Activated naive CD4-positive, alpha-beta T cell treated with anti-CD3 and anti-CD28 coated beads, Interleukin-2, amount 10 ng/mL, durations not matched to agents 7 days and 5 days (primary cell): ENCODE measurements around the gene HOXD1.
A peak's percentile ranks its signal among the peaks of the same experiment; 100 is the strongest.

Experiments used
- CTCF ChIA-PET: fragments of 350-600 bp; sonication (Branson Sonifier 250); formaldehyde crosslinking; loops from one replicate; lab custom pipeline; 2021; ENCODE audit warnings: antibody characterized with exemption; lab: Charles Lee
- DNase-seq: peaks from one replicate; pipeline ENCODE4 v3.0.0-alpha.2; 2020
- H3K27ac Mint-ChIP-seq: one replicate; pipeline ENCODE4 v1.8.0; 2021; ENCODE audit warnings: mild to moderate bottlenecking, moderate library complexity, mixed read lengths
- H3K27me3 Mint-ChIP-seq: one replicate; pipeline ENCODE4 v1.8.0; 2021; ENCODE audit warnings: mild to moderate bottlenecking, mixed read lengths
- H3K36me3 Mint-ChIP-seq: one replicate; pipeline ENCODE4 v1.8.0; 2021; ENCODE audit warnings: mixed read lengths
- H3K4me1 Mint-ChIP-seq: one replicate; pipeline ENCODE4 v1.8.0; 2021; ENCODE audit warnings: mixed read lengths
- H3K4me3 Mint-ChIP-seq: one replicate; pipeline ENCODE4 v1.8.0; 2021; ENCODE audit warnings: mild to moderate bottlenecking, moderate library complexity, mixed read lengths
- H3K9me3 Mint-ChIP-seq: one replicate; pipeline ENCODE4 v1.8.0; 2021; ENCODE audit warnings: mixed read lengths

The HOXD1 gene

DNA sequence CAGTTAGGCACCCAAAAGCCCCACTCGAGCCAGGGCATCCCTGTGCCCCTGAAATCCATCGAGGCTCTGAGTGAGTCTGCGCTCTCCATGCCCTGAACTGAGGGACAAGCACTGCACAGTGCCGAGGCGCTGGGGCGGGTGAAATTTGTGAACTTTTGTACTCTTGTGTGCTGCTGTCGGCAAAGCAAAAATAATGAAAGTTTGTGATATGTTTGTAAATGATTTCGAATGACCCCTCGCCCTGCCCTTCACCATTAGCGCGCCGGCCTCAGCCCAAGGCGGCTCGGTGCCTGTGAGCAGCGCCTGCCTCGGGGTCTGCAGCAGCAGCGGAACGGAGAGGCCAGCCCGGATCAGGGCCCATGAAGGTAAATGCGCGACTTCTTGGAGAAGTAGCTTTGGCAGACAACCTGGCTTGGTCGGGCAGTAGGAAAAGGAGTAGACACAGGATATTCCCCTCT lies 39.0 kb upstream of the HOXD1 start:
- DNase-seq, result no peak
- Mint-ChIP-seq H3K36me3 (no peaks in the 10 kb centered on the region), H3K9me3 (no peaks in the 10 kb centered on the region), H3K4me3 (no peak overlapping the region), H3K27ac (no peak overlapping the region), H3K4me1 (no peaks in the 10 kb centered on the region), H3K27me3 (peaks cover 100% of the 10 kb centered on the region)
- CTCF ChIA-PET, result no interaction called here

DNA sequence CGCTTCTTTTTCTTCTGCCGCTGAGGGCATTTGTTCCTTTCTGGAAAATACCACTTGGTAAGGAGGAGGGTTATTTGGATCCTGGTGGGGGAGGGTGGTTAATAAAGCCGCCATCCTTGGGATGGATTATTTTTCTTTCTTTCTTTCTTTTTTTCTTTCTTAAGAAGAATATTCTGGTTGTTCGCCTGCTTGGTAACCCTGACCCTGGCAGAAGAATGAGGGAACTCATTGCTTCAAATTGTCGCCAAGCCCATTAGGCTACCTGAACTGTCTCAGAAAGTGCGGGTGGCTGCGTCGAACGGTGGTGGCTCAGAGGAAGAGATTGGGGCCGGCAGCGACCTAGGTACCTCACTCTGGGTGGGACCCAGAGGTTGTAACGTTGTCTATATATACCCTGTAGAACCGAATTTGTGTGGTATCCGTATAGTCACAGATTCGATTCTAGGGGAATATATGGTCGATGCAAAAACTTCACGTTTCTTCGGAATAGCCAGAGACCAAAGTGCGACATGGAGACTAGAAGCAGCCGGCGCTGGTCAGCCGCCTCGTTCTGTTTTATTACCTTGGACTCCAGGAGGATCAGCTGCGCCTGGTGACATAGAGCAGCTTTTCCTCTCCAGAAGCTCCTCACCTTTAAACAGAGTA lies 38.4 kb upstream of the HOXD1 start:
- Mint-ChIP-seq H3K27me3 (peaks cover 100% of the 10 kb centered on the region), H3K4me1 (no peaks in the 10 kb centered on the region), H3K27ac (no peak overlapping the region), H3K36me3 (no peaks in the 10 kb centered on the region), H3K9me3 (no peaks in the 10 kb centered on the region), H3K4me3 (no peak overlapping the region)
- CTCF ChIA-PET, result interaction anchor here (1.2 to 1.9 kb wide), 3 partner anchors 9 to 305 kb away, joined by 4 to 8 read pairs (median 6); no protein-coding TSS in a partner anchor
- no peak for DNase-seq

DNA sequence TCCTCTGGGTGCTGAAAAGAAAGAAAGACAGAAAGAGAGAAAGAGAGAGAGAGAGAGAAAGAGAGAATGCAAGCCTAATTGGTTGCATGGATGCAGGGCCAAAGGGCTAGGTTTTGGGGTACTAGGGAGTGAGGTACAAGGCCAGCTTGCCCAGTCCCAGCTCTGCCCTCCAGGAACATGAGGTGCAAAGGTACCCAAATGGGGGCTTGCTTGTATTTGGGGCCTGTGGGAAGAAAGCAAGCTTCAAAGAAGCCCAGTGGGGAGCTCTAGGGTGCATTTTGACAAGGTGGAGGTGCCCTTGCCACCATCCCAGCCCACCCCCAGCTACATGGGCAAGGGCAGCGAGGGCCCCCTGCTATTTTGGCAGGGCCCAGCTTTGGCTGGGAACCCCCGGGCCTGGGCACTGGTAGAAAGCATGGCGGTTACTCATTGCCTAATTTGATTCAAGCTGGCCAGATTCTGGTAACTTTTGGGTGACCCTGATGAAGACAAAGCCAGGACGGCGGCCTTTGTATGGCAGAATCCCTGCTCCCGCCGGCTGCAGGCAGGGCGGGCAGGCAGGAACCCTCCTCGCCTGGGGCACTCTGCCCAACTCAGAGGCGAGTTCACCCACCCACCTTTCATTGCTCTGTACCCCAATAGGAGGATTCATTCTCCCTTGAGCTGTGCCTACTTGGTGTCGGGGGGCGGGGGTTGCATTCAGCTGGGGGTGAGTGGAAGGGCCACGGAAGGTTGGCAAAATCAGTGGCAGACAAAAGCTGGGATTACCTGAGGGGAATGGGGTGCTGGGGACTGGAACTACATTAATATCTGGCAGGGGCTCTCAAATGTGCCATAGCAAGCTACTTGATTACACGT lies 37.7 kb upstream of the HOXD1 start:
- H3K27ac Mint-ChIP-seq, result no peak overlapping the region

DNA sequence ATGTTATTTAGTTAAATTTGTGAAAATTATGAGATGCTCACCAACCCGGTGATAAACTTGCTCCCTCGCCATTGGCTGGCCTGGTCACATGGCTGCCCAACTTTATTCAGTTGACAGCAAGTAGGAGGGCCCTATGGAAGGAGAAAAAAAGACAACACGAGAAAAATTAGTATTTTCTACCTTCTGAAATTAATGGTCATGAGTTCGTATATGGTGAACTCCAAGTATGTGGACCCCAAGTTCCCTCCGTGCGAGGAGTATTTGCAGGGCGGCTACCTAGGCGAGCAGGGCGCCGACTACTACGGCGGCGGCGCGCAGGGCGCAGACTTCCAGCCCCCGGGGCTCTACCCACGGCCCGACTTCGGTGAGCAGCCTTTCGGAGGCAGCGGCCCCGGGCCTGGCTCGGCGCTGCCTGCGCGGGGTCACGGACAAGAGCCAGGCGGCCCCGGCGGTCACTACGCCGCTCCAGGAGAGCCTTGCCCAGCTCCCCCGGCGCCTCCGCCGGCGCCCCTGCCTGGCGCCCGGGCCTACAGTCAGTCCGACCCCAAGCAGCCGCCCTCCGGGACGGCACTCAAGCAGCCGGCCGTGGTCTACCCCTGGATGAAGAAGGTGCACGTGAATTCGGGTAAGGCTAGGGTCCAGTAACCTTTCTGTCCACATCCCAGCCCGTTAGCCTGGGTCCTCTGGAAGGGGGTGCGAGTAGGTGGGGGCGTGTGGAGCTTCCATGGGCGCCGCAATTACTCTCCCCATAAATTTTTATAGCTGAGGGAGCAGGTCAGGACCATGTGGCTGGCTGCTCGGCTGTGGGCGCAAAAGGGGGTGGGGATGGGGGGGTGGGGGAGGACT lies 36.8 kb upstream of the HOXD1 start, which contains the start of gene HOXD4:
Gene HOXD4 (plus strand): TSS at position 109 of the 846 bp plus-strand sequence. CDS start 84 bp downstream, at position 193.
- Mint-ChIP-seq H3K36me3 (no peaks in the 10 kb centered on the region), H3K27ac (no peak within 1 kb of the TSS), H3K4me3 (no peak within 1 kb of the TSS), H3K27me3 (peaks cover 100% of the 10 kb centered on the region), H3K9me3 (no peaks in the 10 kb centered on the region), H3K4me1 (no peaks in the 10 kb centered on the region)
- DNase-seq, result no peak
- CTCF ChIA-PET, result interaction anchor here (1.5 to 1.9 kb wide), 2 partner anchors 24 to 304 kb away, joined by 6 to 8 read pairs; no protein-coding TSS in a partner anchor

More for the DNA sequence above, 37.7 kb upstream of the HOXD1 start:
- CTCF ChIA-PET, result interaction anchor here (1.2 to 1.9 kb wide), 3 partner anchors 10 to 305 kb away, joined by 4 to 8 read pairs (median 6); no protein-coding TSS in a partner anchor
- no peaks in the 10 kb centered on the region for H3K9me3 Mint-ChIP-seq
- no peaks in the 10 kb centered on the region for H3K4me1 Mint-ChIP-seq
- no peaks in the 10 kb centered on the region for H3K36me3 Mint-ChIP-seq
- no peak overlapping the region for H3K4me3 Mint-ChIP-seq
- peaks cover 100% of the 10 kb centered on the region for H3K27me3 Mint-ChIP-seq
- DNase-seq, result no peak

DNA sequence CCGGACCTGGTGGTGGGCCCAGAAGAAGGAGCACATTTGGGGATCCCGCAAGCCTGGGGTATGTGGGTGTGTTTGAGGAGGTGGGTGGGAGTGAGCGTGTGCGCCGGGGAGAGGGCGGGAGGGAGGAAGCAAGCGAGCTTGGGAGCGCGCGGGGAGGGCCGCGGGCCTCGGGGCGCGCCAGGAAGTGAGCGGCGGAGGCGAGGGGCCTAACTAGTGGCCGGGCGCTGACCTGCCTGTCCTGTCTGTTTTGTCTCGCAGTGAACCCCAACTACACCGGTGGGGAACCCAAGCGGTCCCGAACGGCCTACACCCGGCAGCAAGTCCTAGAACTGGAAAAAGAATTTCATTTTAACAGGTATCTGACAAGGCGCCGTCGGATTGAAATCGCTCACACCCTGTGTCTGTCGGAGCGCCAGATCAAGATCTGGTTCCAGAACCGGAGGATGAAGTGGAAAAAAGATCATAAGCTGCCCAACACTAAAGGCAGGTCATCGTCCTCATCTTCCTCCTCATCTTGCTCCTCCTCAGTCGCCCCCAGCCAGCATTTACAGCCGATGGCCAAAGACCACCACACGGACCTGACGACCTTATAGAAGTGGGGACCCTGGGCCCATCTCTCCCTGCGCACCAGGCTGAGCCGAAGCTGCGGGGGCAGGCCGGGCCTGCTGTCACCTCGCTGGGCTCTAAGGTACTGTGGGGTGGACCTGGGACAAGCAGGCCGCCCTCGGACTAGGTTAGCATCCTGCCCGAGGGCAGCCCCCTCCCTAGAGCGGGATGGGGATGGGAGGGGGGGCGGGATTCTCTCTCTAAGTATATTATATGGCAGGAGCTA lies 35.9 kb upstream of the HOXD1 start:
- DNase-seq, result no peak
- Mint-ChIP-seq H3K27me3 (peaks cover 98% of the 10 kb centered on the region), H3K4me3 (no peak overlapping the region), H3K27ac (no peak overlapping the region), H3K9me3 (no peaks in the 10 kb centered on the region), H3K4me1 (no peaks in the 10 kb centered on the region), H3K36me3 (no peaks in the 10 kb centered on the region)
- CTCF ChIA-PET, result interaction anchor here (0.9 kb wide), 1 partner anchor 12 kb away, joined by 4 read pairs; no protein-coding TSS in a partner anchor

DNA sequence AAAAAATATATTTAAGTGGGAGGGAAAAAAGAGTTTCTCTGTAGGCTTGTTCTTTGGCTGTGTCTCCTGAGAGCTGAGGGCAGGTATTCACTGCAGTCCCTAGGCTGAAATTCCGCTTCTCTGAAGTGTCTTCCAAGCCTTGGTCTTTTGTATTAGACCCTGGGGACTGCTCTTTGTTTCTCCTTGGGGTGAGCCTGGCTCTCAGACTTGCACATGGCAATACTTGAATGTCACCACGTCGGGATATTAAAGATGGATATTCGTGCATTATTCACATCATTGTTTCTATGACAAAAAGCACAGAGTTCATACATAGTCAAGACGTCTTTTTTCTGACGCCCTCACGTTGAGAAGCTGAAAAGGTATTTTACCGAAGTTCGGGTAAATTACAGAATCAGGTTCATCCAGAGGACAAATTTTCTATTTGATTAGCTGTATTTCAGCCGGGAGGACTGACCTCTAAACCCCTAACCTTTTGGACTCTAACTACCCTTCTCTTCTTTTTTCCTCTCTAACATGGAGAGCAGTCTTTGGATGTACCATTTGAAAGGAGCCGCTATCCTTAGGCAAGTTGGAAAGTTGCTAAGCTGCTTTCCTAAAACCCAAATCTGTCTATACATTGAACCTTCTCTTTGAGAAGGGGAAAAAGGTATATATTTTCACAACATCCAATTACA lies 33.8 kb upstream of the HOXD1 start:
- Mint-ChIP-seq H3K36me3 (peaks cover 3% of the 10 kb centered on the region), H3K4me1 (peaks cover 3% of the 10 kb centered on the region), H3K27ac (no peak overlapping the region), H3K27me3 (peaks cover 98% of the 10 kb centered on the region), H3K4me3 (no peak overlapping the region), H3K9me3 (no peaks in the 10 kb centered on the region)
- DNase-seq, result no peak
- CTCF ChIA-PET, result interaction anchor here (1.2 to 1.7 kb wide), 3 partner anchors 11 to 28 kb away, joined by 3 read pairs; no protein-coding TSS in a partner anchor

DNA sequence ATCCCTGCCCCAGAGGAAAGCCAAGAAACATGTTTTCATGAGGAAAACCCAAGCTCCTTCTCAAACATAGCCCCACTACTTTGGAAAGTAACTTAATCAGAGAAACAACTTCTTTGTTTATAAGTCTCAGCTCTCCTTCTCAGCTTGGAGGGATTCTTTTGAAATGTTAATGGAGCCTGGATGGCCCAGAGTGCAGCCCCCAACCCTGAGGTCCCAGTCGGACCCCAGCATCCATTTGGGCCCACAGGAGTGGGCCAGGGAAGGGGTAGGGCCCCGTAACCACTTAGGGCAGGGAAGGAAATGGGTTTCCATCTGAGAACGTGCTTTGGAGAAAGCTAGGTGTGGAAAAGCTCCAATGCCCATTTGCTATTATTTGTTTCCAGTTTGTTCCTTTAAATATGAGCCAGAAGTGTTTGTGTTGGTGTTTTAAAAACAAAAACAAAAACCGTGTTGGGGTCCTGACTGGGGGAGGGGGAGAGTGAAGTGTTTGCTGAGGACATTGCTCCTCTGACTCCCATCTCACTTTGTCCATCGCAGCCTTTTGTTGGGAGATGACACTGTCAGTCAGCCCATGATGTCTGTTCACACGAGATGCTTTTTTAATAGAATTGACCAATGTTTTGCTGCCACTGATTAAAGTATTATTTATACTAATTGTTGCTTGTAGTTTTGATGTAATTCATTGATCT lies 33.0 kb upstream of the HOXD1 start:
- Mint-ChIP-seq H3K36me3 (peaks cover 3% of the 10 kb centered on the region), H3K27ac (no peak overlapping the region), H3K4me1 (peaks cover 4% of the 10 kb centered on the region), H3K9me3 (no peaks in the 10 kb centered on the region), H3K27me3 (peaks cover 98% of the 10 kb centered on the region), H3K4me3 (no peak overlapping the region)
- DNase-seq, result no peak
- CTCF ChIA-PET, result interaction anchor here (1.2 to 1.7 kb wide), 3 partner anchors 12 to 29 kb away, joined by 3 read pairs; no protein-coding TSS in a partner anchor

DNA sequence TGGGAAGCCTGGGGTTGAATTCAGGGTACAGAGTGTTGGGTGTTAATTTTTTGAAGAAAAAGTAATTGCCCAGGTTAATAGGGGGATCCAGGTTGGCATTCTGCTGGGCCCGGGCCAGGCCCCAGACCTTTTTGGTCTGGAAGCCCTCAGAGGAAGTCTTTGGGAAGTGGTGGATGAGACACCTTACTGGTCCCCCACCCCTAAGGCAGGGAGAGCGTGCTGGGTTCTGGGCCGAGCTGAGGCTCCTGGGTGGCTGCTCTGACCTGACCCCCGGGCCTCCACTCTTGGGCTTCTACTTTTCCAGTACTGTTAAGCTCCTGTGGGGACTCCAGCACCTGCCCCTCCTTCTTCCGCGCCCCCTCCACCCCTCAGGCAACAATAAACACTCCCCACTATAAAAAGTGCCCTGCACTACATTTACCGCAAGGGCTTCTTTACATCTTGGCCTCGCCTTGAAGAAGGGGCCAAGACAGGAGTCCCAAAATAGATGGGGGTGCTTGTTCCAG lies 32.1 kb upstream of the HOXD1 start:
- Mint-ChIP-seq H3K4me3 (no peak overlapping the region), H3K27ac (no peak overlapping the region), H3K36me3 (peaks cover 3% of the 10 kb centered on the region), H3K4me1 (peaks cover 5% of the 10 kb centered on the region), H3K27me3 (peaks cover 98% of the 10 kb centered on the region), H3K9me3 (no peaks in the 10 kb centered on the region)
- CTCF ChIA-PET, result no interaction called here
- no peak for DNase-seq

DNA sequence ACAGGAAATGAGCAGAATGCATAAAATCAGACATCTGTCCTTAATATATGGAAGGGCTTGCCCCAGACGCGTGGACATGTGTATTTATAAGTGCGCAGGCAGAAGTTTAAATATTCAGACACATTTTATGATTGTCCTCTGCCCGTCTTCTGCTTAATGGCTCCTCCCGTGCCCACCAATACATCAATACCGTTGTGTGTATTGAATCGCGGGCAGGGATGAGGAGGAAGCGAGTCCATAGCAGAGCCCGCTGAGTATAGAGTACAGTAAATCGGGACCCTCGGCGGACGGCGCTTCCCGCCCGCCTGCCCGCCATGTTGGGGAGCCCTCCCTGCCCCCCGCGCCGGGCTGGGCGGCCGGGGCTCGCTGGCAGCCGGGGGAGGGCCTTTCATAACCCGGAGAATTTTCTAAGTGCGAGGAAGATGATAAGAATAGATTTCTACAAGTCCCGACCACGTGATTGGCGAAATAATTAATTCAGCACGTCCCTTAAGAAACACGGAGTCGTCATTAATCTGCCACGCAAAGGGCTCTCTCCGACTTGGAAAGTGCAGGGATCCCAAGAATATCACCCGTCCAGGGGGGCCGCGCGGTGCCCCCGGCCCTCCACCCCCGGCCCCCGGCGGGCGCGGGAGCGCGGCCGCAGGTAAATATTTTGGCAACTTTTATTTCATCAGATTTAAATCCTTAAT lies 31.5 kb upstream of the HOXD1 start, which contains the start of gene HOXD3:
Gene HOXD3 (plus strand): TSS at position 501 of the 692 bp plus-strand sequence. CDS start 11,808 bp downstream, outside the sequence.
- H3K4me3 Mint-ChIP-seq, result peak within 1 kb of the TSS; percentile 44
- DNase-seq, result no peak
- H3K27ac Mint-ChIP-seq, result peak within 1 kb of the TSS; percentile 70
- H3K27me3 Mint-ChIP-seq, result peaks cover 98% of the 10 kb centered on the region
- H3K9me3 Mint-ChIP-seq, result no peaks in the 10 kb centered on the region
- CTCF ChIA-PET, result no interaction called here
- peaks cover 3% of the 10 kb centered on the region for H3K36me3 Mint-ChIP-seq
- H3K4me1 Mint-ChIP-seq, result peaks cover 5% of the 10 kb centered on the region

DNA sequence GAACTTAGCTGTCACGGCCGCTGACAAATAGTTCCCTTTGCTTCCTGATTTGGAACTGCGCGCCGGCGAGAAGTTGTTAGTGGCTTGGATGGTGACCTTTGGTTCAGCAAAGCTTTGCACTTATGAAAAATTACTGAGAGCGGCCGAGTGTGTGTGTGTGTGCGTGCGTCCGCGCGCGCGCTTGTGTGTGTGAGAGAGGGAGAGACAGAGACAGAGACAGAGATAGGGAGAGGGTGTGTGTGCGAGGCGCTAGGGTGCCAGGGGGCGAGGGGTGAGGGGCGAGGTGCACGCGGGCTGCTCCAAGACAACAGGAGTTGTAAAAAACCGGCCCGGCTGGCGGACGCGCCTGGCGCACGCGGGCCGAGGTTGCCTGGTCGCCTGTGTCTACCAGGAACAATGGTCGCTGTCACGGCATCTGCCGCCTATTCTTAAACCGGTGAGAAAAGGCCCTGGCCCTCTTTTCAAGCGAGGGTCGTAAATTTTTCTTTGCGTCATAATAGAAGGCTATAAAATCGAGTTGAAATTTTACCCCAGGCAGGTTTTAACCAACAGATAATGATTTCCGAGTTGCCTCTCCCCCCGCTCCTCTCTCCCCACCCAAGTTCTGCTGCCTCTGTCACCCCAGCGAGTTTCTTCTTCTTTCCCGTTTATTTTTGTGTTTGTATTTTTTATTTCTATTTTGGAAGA lies 30.8 kb upstream of the HOXD1 start:
- H3K4me3 Mint-ChIP-seq, result peak overlapping the region; percentile 44
- no peak for DNase-seq
- H3K27ac Mint-ChIP-seq, result peak overlapping the region; percentile 70
- H3K9me3 Mint-ChIP-seq, result no peaks in the 10 kb centered on the region
- CTCF ChIA-PET, result interaction anchor here (0.6 kb wide), 1 partner anchor 73 kb away, joined by 3 read pairs; no protein-coding TSS in a partner anchor
- peaks cover 98% of the 10 kb centered on the region for H3K27me3 Mint-ChIP-seq
- peaks cover 5% of the 10 kb centered on the region for H3K4me1 Mint-ChIP-seq
- H3K36me3 Mint-ChIP-seq, result peaks cover 3% of the 10 kb centered on the region

DNA sequence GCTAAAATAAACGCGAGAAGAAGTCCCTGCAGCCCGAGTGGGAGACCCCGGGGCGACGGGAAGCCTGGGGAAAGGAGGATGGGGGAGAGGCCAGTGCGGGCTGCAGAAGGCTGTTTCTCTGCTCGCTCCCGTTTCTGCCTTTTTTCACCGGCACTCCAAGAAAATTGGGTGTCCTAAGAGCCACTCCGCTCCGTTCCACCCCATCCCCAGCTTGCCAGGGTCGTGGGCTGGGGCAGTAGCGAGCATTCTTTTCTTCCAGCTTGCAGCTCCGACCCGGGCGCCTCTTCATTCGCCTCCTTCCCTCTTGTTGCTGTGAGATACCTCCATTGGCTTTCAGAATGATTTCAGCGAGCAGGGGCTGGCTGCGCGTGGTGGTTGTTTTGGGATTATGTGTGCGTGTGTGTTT lies 30.3 kb upstream of the HOXD1 start:
- peak overlapping the region; percentile 67 for H3K27ac Mint-ChIP-seq
- H3K9me3 Mint-ChIP-seq, result peaks cover under 1% of the 10 kb centered on the region
- peaks cover 5% of the 10 kb centered on the region for H3K4me1 Mint-ChIP-seq
- no peak for DNase-seq
- H3K36me3 Mint-ChIP-seq, result peaks cover 6% of the 10 kb centered on the region
- peaks cover 98% of the 10 kb centered on the region for H3K27me3 Mint-ChIP-seq
- peak overlapping the region; percentile 28 for H3K4me3 Mint-ChIP-seq
- CTCF ChIA-PET, result interaction anchor here (0.6 kb wide), 1 partner anchor 74 kb away, joined by 3 read pairs; no protein-coding TSS in a partner anchor
